Medulla oblongata (tissue), 1 donor: ENCODE data around the gene SOX12.
"Not testable (repeated sequence)": the region's sequence is repeated elsewhere in the genome, so short reads cannot be mapped to it uniquely, and the experiment has no call there.

ENCODE experiments used
- DNase-seq: peaks from one replicate; pipeline ENCODE4 v3.0.0-alpha.2; 2015; ENCODE audit errors: extremely low spot score

SOX12 gene

DNA sequence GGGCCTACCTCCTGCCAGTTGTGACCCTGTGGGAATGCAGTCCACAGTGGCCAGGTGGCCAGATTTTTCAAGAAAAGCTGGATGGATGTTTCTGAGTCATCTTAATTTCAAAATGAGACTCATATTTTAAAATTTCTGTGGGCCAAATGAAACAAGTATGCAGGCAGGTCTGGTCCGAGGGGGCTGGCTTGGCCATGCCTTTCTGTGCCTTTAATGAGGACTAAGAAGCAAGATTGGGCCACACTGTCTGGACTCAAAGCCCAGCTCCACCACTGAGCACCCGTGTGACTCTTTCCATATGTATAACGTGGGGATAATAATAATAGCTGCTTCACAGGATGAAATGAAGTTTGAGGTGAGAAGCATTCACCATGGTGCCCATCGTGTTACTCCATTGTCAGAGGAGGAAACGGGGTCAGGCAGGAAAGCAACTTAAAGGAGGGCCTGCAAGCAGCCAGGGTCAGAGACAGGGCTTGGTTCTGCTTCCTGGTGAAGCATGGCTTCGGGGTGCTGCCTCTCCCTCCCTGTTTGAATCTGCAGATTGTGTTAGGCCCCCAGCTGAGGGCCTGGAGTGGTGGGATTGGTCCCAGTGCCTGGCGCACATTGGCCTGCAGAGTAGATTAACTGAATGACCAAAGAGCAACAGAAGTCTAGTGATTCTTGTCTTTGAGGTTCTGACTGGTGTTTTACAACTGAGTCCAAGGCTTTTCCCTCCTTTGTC lies 3.8 kb downstream of the SOX12 start:
- DNase-seq = no peak

DNA sequence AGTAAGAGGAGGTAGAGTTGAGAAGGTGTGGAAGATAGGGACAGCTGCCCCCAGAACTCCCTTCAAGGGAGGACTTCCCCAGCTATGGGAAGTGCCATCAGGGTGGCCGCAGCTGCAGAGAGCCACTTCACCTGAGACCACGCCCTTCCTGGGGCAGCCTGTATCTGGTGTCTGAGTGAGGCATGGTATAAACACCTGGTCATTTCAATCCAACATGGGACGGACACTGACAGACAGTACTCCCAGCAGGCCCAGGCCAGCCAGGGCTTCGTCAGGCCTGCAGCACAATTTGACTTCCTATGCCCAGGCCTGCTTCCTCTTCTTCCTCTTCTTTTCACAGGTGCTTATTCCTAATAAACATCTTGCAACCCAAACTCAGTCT lies 4.5 kb downstream of the SOX12 start:
- no peak for DNase-seq

DNA sequence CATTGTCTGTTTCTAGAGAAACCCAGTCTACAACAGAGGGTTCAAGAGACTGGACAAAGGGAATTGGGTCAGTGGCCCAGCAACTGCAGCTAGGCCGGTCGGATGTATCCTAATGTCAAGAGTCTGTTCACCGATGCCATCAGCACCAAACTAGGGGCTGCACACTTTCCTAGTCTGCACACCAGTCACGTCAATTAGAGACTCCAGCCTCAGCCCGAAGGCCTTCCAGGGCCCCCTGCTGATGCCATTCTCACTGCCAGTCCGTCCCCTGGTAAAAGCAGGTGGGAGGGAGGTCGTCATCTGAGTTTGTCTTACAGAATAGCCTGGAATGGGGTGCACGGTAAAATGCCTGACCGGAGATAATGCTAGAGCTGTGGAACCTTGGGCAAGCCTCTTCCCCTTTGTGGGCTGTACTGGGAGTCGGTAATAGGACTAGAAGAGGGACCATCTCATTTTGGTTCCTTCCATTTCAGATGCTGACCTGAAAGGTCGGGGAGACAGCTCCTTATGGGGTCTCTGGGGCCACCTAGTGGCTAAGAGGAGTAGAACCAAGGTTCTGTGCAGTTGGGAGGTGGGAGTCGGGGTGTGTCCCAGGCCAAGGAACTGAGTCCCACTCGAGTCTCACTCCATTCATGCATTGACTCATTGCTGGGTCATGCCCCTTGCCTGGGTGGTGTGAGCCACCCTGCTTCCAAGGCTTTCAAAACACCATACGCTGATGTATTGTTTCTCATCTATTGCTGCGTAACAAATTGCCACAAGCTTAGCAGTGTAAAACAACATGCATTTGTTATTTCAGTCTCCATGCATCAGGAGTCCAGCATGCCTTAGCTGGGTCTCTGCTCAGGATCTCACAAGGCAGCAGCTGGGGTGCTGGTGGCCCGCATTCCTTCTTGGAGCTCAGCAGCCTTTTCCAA lies 5.1 kb downstream of the SOX12 start:
- peak; percentile 80 for DNase-seq

DNA sequence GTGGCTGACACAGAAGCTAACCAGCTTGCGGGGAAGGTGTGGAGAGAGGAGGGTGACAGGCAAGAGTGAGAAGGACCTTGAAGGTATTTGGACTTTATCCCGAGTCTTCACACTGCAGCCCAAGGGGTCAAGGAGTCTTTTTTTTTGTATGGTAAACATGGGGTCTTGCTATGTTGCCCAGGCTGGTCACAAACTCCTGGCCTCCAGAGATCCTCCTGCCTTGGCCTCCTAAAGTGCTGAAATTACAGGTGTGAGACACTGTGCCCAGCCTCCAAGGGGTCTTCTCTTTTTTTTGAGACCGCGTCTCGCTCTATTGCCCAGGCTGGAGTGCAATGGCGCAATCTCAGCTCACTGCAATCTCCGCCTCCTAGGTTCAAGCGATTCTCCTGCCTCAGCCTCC lies 9.2 kb downstream of the SOX12 start:
- DNase-seq = no peak

DNA sequence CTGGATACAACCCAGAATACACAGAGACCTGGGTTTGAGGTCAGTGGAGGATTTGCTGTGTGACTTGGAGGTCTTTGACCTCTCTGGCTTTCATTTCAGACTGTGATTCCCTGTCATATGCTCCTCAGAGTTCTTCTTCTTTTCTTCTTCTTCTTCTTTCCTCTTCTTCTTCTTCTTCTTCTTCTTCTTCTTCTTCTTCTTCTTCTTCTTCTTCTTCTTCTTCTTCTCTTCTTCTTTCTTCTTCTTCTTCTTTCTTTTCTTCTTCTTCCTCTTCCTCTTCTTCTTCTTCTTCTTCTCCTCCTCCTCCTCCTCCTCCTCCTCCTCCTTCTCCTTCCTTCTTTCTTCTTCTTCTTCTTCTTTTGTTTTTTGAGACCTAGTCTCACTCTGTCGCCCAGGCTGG lies 10.7 kb downstream of the SOX12 start:
- DNase-seq = not testable (repeated sequence)

DNA sequence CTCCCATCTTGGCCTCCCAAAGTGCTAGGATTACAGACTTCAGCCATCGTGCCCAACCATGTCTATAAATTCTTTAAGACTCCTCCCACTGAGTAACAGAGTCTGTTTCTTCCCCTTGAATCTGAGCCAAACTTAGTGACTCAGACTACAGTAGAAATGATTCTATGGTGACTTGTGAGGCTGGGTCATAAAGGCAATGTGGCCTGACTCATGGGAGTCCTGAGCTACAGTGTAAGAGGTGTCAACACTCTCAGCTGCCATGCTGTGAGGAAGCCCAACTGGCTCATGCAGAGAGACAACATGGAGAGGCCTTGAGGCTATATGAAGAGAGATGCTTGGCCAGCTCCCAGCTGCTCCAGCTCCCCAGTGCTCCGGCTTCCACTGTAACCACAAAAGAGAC lies 16.3 kb downstream of the SOX12 start:
- no peak for DNase-seq

DNA sequence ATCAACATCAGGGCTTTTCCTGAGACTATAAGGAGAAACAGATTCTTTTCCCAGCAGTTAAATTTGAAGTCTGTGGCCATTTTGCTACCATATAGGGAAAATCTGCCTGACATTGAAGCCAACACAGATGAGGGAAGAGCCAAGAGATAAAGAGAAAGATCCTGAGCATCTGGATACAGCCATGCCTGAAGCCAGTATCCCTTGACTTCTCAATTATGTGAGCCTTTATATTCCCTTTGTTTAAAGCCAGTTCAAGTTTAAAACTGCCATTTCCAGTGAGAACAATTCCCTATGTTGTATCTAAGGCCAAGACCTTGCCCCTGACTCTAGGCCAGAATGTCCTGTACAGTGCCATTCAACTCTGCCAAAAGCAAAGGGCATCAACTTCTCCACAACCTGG lies 17.8 kb downstream of the SOX12 start:
- DNase-seq = no peak

DNA sequence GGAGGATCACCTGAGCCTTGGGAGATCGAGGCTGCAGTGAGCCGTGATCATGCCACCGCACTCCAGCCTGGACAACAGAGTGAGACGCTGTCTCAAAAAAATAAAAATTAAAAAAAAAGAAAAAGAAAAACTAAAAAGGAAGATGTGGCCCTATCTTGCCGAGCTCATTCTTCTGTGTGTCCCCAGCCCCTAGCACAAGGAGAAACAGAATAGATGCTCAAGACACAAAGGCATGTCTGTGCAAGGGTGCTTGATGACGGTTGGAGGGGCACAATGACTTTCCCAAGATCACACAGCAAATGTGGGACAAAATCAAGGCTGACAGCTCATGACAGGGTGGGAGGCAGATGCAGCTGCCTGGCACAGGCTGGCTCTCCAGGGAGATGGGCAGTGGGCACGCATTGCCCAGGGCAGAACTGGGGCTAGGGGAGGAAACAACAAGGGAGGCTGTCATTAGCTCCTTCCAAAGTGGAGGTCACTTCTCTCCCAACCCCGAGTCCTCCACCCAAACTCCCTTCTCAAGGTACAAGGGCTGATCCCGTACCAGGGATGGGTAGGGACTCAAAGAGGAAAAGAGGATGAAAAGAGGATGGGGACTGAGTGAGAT lies 20.8 kb downstream of the SOX12 start:
- DNase-seq = no peak

DNA sequence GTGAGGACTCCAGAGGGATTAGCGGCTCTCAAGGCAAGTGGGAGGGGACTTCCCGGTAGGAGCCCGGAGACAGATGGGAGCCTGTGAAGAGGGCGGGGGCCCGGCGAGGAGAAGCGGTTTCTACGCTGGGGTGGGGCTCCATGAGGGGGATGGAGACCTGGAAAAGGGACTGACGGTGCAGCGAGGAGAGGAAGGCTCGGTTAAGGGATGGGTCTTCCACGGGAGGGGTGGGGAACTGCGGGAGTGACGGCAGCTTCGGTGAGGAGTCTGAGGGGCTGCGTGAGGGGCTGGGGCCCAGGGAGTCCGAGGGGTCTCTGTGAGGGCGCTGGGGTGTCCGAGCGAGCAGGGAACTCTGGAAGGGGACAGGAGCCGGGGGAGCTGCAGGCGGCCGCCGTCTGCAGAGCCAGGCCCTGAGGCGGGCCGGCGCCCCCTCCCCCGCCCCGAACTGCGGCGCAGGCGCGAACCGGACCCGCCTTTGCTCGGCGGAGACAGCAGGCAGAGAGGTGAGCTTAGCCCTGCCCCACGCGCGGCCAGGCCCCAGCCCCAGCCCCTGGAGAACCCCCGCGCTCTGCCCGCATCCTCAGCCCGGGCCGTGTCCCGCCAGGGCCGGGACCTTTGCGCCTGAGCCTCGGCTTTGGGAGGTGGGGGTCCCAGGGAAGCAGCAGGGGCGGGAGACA lies 21.4 kb downstream of the SOX12 start, which contains the start of gene NRSN2:
Gene NRSN2, plus strand, starts transcription at position 472 of the 677 bp plus-strand sequence. CDS start 2,533 bp downstream, outside the sequence.
- DNase-seq = no peak

DNA sequence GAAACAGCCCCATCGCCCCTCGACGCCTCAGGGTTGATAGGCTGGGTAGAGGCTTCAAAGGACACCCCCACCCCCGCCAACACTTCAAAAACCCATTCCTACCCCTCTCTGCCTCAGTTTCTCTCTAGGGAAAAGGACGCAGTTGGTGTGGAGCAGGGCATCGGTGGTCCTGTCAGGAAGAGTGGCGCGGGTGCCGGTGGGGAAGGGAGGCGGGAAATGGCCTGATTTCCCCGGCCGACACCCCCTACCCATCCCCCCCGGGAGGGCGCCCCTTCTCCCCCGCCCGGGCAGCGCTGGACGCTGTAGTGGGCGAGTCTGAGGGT lies 21.9 kb downstream of the SOX12 start:
- DNase-seq = no peak

DNA sequence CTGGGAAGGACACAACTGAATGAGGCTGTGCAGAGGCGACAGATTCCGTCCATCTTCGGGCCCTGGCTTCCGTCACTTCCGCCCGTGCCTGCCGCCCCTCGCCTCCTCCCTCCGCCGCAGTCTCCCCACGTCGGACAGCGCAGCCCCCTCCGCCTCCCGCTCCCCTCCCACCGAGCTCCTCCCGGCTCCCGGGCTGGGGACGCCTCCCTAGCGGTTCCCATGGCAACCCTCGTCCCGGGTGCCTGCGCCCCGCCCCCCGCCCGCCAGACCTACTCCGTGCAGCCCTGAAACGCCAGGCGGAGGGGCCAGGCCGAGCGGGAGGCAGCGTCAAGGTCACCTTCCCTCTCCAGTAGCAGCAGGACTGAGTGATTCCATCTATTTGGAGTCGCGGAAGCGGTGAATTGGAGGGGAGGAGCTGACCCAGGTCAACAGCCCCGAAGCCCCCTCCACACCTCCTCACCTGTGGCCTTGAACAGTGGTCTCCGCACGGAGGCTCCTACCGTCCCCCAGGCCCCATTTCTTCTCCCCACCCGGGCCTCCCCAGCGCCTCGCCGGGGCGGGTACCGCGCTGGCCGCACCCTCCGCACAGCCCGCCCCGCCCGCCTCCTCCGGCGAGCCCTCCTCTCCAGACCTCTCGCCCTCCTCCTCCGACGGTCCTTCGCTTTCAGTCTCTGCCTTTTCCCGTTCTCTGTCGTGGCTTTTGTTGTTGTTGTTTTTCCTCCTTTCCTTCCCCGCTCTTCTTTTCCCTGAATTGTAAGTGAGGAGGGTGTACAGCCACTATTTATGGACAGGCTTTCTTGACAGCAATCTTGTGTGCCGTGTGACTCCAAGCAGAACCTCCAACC lies 22.5 kb downstream of the SOX12 start:
- peak; percentile 87 for DNase-seq

DNA sequence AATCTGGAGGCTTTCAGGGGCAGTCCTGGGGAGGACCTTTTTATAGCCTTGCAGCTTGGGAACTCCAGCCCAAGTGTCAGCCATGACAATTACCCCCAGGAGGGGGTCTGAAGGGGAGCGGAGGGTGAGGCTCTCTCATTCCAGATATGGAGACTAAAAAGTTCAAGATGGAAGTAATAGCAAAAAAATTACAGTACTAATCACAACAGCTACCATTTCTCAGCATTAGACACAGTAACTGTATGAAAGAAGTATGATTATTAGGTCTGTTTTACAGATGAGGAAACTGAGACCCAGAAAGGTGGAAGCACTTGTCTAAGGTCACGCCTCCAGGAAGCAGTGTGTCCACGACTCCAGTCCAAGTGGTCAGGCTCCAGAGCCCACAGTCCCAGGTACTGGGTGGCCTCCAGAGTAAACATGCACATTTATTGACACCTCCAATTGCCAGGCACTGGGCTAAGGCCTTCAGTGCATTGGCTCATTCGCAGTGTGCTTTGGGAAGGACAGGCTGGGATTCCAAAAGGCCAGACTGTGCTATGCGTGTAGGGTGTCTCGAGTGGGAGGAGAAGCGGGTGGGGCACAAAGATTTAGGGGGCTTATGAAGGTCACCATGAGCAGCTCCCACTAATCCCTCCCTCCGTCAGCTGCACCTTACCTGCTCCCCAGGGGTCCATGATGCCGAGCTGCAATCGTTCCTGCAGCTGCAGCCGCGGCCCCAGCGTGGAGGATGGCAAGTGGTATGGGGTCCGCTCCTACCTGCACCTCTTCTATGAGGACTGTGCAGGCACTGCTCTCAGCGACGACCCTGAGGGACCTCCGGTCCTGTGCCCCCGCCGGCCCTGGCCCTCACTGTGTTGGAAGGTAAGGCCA lies 23.9 kb downstream of the SOX12 start:
- no peak for DNase-seq

DNA sequence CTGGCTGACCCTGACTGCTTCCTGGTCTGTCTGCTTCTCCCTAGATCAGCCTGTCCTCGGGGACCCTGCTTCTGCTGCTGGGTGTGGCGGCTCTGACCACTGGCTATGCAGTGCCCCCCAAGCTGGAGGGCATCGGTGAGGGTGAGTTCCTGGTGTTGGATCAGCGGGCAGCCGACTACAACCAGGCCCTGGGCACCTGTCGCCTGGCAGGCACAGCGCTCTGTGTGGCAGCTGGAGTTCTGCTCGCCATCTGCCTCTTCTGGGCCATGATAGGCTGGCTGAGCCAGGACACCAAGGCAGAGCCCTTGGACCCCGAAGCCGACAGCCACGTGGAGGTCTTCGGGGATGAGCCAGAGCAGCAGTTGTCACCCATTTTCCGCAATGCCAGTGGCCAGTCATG lies 27.8 kb downstream of the SOX12 start:
- no peak for DNase-seq

DNA sequence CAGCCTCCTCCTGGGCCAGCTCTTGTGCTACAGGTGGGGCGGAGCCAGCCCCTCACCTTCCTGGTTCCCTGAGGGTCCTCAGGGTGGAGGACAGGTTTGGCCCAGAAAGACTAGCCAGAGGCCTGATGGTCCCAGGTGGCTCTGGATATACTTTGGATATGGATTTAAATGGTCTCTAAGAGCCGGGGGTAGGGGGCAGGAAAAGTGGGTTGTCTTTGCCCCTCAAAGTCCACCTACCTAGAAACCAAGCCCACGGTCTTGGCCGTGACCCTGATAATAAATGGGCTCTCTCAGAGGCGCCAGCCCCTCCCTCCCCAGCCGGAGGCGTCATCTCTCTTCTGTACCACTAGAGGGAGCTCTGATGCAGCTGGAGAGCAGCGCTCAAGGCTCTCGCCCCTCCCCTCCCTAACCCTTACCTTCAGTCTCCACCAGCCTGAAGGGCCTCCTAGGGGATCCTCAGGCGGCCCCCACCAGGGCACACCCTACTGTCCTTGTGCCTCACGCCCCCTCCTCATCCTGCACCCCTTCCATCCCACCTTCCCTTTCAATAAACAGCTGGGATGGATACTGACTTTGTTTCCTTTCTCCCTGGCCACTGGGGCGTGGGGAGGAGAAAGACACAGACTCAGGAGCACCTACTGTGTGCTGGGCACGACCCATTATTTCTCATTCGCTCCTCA lies 29.1 kb downstream of the SOX12 start:
- DNase-seq = peak; percentile 85

DNA sequence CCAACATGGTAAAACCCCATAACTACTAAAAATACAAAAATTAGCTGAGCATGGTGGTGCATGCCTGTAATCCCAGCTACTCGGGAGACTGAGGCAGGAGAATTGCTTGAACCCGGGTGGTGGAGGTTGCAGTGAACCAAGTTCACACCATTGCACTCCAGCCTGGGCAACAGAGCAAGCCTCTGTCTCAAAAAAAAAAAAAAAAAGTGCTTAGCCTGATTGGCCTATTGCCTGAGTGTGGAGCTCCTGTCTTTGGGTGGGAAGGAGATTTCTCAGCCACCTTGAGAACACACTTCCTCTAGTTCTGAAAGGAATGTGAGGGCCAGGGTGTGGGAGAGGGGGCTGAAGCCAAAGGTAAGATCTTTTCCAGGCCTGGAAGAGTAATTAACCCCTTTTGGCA lies 30.8 kb downstream of the SOX12 start:
- not testable (repeated sequence) for DNase-seq

DNA sequence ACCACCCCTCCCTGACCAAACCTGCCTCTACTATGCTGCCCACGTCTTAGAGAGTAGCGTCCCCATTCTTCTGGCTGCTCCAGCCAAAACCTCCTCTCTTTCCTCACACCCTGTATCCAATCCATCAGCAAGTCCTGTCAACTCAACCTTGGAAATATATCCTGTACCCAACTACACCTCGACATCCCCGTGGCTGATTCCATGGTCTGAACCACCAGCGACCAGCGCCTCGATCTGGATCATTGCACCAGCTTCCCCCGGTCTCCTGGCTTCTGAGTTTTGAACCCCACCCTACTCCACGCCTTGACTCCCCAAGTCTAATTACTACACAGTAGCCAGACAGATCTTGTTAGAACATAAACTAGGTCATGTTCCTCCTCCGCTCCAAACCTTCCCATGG lies 31.4 kb downstream of the SOX12 start:
- no peak for DNase-seq

DNA sequence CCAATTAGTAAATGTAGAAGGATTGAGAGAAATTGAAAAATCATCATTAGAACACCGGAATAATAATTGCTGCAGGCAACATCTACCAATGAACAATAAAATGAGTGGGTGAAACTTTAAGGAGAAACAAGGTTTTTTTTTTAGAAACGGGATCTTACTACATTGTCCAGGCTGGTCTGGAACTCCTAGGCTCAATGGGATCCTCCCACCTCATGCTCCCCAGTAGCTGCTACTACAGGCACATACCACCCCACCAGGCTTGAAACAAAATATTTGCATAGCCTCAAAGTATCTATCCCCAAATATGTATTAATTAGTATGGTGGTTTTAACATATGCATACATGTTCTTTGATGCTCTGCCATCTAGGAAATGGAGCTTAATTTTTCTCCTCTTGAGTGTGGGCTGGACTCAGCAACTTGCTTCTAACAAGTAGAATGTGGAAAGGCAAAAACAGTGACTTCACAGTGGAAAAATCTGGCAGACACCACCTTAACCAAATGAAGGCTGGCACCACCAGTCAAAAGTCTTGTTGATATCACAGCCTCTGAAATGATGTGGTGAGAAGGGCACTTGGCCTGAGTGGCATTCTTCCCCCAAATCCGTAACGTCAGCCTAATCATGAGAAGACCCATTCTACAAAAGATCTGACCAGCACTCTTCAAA lies 33.7 kb downstream of the SOX12 start:
- no peak for DNase-seq

DNA sequence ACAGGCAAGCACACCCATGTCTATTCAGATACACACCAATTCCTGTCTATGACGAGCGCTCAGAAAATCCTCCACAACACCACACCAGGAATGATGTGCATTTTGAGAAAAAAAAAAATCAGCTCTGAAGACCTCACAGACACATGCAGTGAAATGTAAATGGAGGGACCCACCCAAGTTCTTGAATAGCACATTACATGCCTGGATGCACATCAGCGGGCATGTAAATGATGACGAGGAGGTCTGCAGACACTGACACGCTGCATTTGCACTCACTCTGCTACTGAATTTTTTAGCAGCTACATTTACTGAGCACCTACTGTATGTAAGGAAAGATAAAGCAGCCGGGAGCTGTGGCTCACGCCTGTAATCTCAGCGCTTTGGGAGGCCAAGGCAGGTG lies 36.2 kb downstream of the SOX12 start:
- DNase-seq = no peak
